Mesothelial cell of epicardium (in vitro differentiated cells): Measurements from ENCODE around the gene GRB10. TPM values are rescaled to one million over a fixed set of nuclear protein-coding genes. Genes with fewer than 3 reads are reported as not detected.

ENCODE experiments used
- DNase-seq, 2 experiments: peaks; one replicate each; pipeline ENCODE4 v3.0.0; 2021; ENCODE audit warnings: low spot score in 2 of 2; ENCODE audit not compliant: unreplicated experiment in 2 of 2
- H3K27ac Mint-ChIP-seq: 2 replicates; pipeline ENCODE4 v1.8.0; 2021; ENCODE audit warnings: mixed read lengths
- H3K27me3 Mint-ChIP-seq: 2 replicates; pipeline ENCODE4 v1.8.0; 2021; ENCODE audit warnings: low read depth, mixed read lengths
- H3K36me3 Mint-ChIP-seq: 2 replicates; pipeline ENCODE4 v1.8.0; 2021; ENCODE audit warnings: mixed read lengths
- H3K4me1 Mint-ChIP-seq: 2 replicates; pipeline ENCODE4 v1.8.0; 2021; ENCODE audit warnings: mixed read lengths
- H3K4me3 Mint-ChIP-seq: 2 replicates; pipeline ENCODE4 v1.8.0; 2021; ENCODE audit warnings: mild to moderate bottlenecking, moderate library complexity, mixed read lengths
- H3K9me3 Mint-ChIP-seq: 2 replicates; pipeline ENCODE4 v1.8.0; 2021; ENCODE audit warnings: mixed read lengths
- total RNA-seq: library from RNA; stranded (reverse); gene quantifications from 3 replicates; pipeline ENCODE4 v1.2.1, GENCODE V29; 2021
- TF ChIP-seq, protein P1 (sequence below): fragments of 200-600 bp; sonication (generic); IDR thresholded peaks from one replicate; pipeline ENCODE4 v1.5.0; 2021; ENCODE audit warnings: antibody characterized with exemption; ENCODE audit not compliant: unreplicated experiment

GRB10 gene
- total RNA-seq, 1 donor from 2014 or later, result 59.2 TPM

DNA sequence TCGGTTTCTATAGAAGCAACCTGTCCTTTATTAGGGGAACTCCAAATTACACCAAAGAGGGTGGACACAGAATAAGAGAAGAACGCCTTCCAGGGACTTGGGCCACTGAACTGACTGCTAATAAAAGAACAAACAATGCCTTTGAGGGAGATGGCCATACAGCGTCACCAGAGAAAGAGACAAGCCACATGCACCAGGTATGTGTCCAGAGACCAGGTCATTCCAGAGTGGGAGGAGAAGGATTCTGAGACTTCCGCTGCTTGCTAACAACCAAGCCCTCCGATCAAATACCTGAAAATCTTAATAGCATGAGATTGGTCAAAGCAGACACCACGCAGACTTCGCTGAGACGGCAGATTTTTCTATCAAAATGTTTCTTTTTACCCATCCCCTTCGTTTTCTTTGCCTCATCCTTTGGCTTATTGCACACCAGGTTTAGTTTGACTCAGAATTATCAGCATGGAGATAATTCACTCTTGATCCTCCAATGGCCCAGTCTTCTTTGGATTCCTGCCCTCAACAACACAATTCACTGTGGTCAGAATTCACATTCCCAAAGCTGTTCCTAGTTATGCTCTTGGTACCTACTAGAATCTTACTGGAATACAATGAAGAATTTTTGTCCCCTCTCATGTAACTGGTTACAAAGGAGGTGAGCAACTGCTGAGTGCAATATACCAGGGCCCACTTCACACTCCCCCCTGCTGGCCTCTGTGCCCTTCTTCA is 130.1 kb downstream of the GRB10 start:
- TF ChIP-seq, protein P1, sequence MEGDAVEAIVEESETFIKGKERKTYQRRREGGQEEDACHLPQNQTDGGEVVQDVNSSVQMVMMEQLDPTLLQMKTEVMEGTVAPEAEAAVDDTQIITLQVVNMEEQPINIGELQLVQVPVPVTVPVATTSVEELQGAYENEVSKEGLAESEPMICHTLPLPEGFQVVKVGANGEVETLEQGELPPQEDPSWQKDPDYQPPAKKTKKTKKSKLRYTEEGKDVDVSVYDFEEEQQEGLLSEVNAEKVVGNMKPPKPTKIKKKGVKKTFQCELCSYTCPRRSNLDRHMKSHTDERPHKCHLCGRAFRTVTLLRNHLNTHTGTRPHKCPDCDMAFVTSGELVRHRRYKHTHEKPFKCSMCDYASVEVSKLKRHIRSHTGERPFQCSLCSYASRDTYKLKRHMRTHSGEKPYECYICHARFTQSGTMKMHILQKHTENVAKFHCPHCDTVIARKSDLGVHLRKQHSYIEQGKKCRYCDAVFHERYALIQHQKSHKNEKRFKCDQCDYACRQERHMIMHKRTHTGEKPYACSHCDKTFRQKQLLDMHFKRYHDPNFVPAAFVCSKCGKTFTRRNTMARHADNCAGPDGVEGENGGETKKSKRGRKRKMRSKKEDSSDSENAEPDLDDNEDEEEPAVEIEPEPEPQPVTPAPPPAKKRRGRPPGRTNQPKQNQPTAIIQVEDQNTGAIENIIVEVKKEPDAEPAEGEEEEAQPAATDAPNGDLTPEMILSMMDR, result no peak
- no peak for DNase-seq
- no peak overlapping the region for H3K4me3 Mint-ChIP-seq
- H3K27me3 Mint-ChIP-seq, result no peaks in the 10 kb centered on the region
- H3K36me3 Mint-ChIP-seq, result peaks cover 18% of the 10 kb centered on the region
- no peaks in the 10 kb centered on the region for H3K4me1 Mint-ChIP-seq
- no peaks in the 10 kb centered on the region for H3K9me3 Mint-ChIP-seq
- no peak overlapping the region for H3K27ac Mint-ChIP-seq

DNA sequence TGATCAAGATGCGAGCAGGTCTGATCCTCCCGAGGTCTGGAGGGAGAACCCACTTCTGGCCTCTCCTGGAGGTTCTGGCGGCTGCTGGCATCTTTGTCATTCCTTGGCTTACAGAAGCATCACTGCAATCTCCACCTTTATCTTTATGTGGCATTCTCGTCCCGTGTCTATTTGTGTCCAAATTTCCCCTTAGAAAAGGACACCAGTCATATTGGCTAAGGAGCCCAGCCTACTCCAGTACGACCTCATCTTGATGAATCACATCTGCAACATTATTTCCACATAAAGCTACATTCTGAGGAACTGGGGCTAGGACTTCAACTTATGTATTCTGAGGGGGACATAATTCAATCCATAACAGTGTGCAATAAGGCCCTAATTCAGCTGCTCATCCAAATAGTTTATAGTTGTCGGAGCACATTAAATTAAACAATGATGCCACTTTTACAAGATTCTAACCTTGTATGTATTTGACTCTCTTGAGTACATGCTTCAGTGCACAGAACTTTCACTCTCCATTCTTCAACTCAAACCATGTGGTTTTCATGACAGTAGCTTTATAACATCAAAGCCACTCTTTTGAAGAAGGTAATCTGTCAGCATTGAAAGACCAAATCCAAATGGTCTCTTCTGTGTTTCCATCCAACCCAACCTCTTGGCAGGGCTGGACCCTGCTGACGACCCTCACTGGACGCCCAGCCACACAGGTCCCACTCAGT is 131.3 kb downstream of the GRB10 start:
- no peak for DNase-seq
- Mint-ChIP-seq H3K27ac (no peak overlapping the region), H3K36me3 (peaks cover 17% of the 10 kb centered on the region), H3K9me3 (no peaks in the 10 kb centered on the region), H3K27me3 (no peaks in the 10 kb centered on the region), H3K4me3 (no peak overlapping the region), H3K4me1 (no peaks in the 10 kb centered on the region)
- TF ChIP-seq, protein P1, result no peak

DNA sequence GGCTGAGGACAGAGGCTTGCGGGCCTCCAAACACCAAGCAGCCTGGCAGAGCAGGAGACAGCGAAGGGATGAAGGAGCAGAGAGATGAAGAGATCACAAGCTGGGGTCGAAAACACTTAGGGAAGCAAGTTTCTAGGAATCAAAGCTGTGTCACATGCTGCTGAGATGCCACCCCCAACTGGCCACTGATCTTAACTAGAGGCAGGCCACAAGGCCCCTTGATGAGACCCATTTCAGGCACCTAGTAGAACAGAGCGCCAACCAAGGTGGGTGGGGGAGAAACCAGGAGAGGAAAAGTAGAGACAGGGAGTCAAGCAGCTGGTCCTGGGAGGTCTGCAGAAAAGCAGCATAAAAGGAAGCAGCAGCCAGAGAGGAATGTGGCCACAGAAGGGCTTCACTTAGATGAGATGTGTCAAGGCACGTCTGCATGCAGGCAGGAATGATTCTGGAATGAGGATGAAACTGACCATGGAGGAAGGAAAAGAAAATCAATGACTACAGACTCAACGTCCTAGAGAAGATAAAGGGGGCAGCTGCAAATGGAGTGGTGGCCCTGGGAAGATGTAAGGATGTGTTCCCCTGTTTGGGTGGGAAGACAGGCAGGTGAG is 132.5 kb downstream of the GRB10 start:
- Mint-ChIP-seq H3K9me3 (no peaks in the 10 kb centered on the region), H3K27me3 (no peaks in the 10 kb centered on the region), H3K4me3 (no peak overlapping the region), H3K4me1 (peaks cover 2% of the 10 kb centered on the region), H3K27ac (no peak overlapping the region), H3K36me3 (peaks cover 17% of the 10 kb centered on the region)
- TF ChIP-seq, protein P1, result no peak
- DNase-seq, result peak in 1 of 2 experiments; percentile 14

DNA sequence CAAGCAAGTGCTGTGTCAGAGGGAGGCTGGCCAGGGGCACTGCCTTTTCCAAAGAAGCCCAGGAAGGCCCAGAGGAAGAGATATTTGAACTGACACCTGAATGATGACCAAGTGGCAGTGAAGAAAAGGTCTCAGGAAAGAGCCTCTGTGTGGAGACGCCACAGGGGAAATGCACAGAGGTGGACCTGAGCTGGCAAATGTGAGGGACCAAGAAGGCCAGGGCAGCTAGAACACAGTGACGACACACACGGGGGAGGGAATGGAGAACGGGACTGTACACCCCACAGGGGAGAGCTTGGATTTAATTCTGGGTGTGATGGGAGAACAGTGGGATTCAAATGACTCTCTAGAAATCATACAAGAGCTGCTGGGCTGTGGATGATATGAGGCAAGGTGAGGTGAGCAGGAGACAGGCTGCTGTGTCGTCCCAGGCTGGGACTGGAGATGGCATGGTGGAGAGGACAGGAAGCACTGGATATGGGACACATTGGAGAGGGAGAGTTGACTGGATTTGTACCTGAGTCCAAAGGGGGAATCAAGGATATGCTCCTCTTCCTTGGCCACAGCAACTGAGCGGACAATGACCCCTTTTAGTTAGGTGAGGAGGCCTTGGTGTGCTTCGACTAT is 133.3 kb downstream of the GRB10 start:
- no peak for DNase-seq
- Mint-ChIP-seq H3K36me3 (peaks cover 17% of the 10 kb centered on the region), H3K9me3 (no peaks in the 10 kb centered on the region), H3K27me3 (no peaks in the 10 kb centered on the region), H3K4me3 (no peak overlapping the region), H3K4me1 (peaks cover 4% of the 10 kb centered on the region), H3K27ac (no peak overlapping the region)
- TF ChIP-seq, protein P1, result no peak

DNA sequence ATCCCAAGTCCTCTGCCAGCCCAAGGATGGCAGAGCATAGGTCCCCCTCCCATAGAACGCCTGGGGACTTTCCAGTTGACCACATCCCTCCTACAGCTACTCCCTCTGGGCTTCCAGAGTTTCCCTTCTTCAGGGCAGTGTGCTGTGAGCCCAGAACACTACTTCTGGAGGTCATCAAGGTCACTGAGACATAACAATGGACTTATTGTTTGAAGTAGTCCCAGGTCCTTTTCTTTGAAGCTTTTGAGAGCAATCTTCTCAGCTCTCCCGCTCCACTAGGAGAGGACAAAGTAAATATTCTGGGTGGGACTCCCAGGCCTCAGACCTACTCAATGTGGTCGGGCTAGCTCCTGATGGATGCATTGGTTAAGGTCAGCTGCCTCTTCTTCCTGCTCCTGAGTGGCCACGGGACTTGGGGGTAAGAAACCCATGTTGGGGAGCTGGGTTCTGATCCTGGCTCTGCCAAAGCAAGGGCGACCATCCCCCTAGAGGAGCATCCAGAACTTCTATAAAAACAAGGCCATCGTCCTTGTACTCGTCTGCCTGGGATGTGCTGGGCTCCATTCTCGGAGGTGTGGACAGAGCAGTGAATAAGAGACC is 134.0 kb downstream of the GRB10 start:
- no peaks in the 10 kb centered on the region for H3K27me3 Mint-ChIP-seq

More for the DNA sequence above, 134.0 kb downstream of the GRB10 start:
- H3K4me1 Mint-ChIP-seq, result peaks cover 4% of the 10 kb centered on the region
- no peak overlapping the region for H3K4me3 Mint-ChIP-seq
- peaks cover 17% of the 10 kb centered on the region for H3K36me3 Mint-ChIP-seq
- peak in 1 of 2 experiments; percentile 21 for DNase-seq
- TF ChIP-seq, protein P1, result no peak
- H3K27ac Mint-ChIP-seq, result no peak overlapping the region
- H3K9me3 Mint-ChIP-seq, result no peaks in the 10 kb centered on the region
